ENCODE results near the gene ZNF821.

Gene ZNF821

GRCh38 chr16:71852561-71852960 is 31.4 kb downstream of the ZNF821 start:
- no peak for TF ChIP-seq CTCF (conservative IDR thresholded peaks at IDR 0.05; ENCODE audit: control insufficient read depth, insufficient read depth, low read depth, low read length)
- no peak overlapping the region for H3K4me3 ChIP-seq (ENCODE audit: control insufficient read depth, low read depth, low read length)
- DNase-seq (ENCODE audit: low read depth) = no peak

GRCh38 chr16:71852158-71852557 is 31.8 kb downstream of the ZNF821 start:
- TF ChIP-seq CTCF (conservative IDR thresholded peaks at IDR 0.05; ENCODE audit: control insufficient read depth, insufficient read depth, low read depth, low read length) = no peak
- no peak for DNase-seq (ENCODE audit: low read depth)
- H3K4me3 ChIP-seq (ENCODE audit: control insufficient read depth, low read depth, low read length) = no peak overlapping the region

GRCh38 chr16:71851746-71852145 is 32.2 kb downstream of the ZNF821 start:
- DNase-seq (ENCODE audit: low read depth) = peak; percentile 44
- no peak for TF ChIP-seq CTCF (conservative IDR thresholded peaks at IDR 0.05; ENCODE audit: control insufficient read depth, insufficient read depth, low read depth, low read length)
- no peak overlapping the region for H3K4me3 ChIP-seq (ENCODE audit: control insufficient read depth, low read depth, low read length)

- no peak for TF ChIP-seq CTCF (conservative IDR thresholded peaks at IDR 0.05; ENCODE audit: control insufficient read depth, insufficient read depth, low read depth, low read length)
- no peak overlapping the region for H3K4me3 ChIP-seq (ENCODE audit: control insufficient read depth, low read depth, low read length)
- DNase-seq (ENCODE audit: low read depth) = no peak
These were observed 35.4 kb downstream of the ZNF821 start for GRCh38 chr16:71848622-71849021.

- peak overlapping the region; percentile 97 for H3K4me3 ChIP-seq (ENCODE audit: control insufficient read depth, low read depth, low read length)
- DNase-seq (ENCODE audit: low read depth) = no peak
- TF ChIP-seq CTCF (conservative IDR thresholded peaks at IDR 0.05; ENCODE audit: control insufficient read depth, insufficient read depth, low read depth, low read length) = no peak
These were observed 36.9 kb downstream of the ZNF821 start for GRCh38 chr16:71847096-71847495.

GRCh38 chr16:71846431-71846830 is 37.6 kb downstream of the ZNF821 start:
- DNase-seq (ENCODE audit: low read depth) = peak; percentile 21
- no peak for TF ChIP-seq CTCF (conservative IDR thresholded peaks at IDR 0.05; ENCODE audit: control insufficient read depth, insufficient read depth, low read depth, low read length)
- peak overlapping the region; percentile 97 for H3K4me3 ChIP-seq (ENCODE audit: control insufficient read depth, low read depth, low read length)
